CD4-positive, alpha-beta memory T cell (primary cell): Measurements from ENCODE around the gene ADCY9. TPM values are rescaled to one million over a fixed set of nuclear protein-coding genes. Genes with fewer than 3 reads are reported as not detected.
"Not testable (repeated sequence)": the region's sequence is repeated elsewhere in the genome, so short reads cannot be mapped to it uniquely, and the experiment has no call there.

Source experiments
- CTCF ChIA-PET: fragments of 350-600 bp; sonication (Branson Sonifier 250); formaldehyde crosslinking; loops from one replicate; lab custom pipeline; 2021; ENCODE audit warnings: inconsistent platforms; ENCODE audit not compliant: partially characterized antibody; lab: Charles Lee
- POLR2A ChIA-PET: fragments of 350-600 bp; sonication (Branson Sonifier 250); formaldehyde crosslinking; loops from one replicate; lab custom pipeline; 2021; ENCODE audit not compliant: partially characterized antibody; lab: Charles Lee
- DNase-seq, 5 donors: peaks; one replicate each; pipeline versions ENCODE4 v3.0.0 to v3.0.0-alpha.2; 2020 to 2022; ENCODE audit warnings: mixed read lengths in 1 of 5
- H3K27ac ChIP-seq: one replicate; pipeline ENCODE4 v1.7.0; 2013; ENCODE audit warnings: low read depth, low read length
- H3K27me3 ChIP-seq: 2 replicates; pipeline ENCODE4 v1.7.0; 2013; ENCODE audit warnings: mild to moderate bottlenecking, low read length, moderate library complexity; ENCODE audit not compliant: insufficient read depth
- H3K36me3 ChIP-seq: 2 replicates; pipeline ENCODE4 v1.7.0; 2013; ENCODE audit warnings: mild to moderate bottlenecking, low read length, moderate library complexity; ENCODE audit not compliant: insufficient read depth
- H3K4me1 ChIP-seq: 2 replicates; pipeline ENCODE4 v1.7.0; 2013; ENCODE audit warnings: mild to moderate bottlenecking, low read length, moderate library complexity; ENCODE audit not compliant: insufficient read depth
- H3K4me3 ChIP-seq, 2 donors: one replicate each; pipeline ENCODE4 v1.7.0; 2013; ENCODE audit warnings: low read length in 2 of 2, mild to moderate bottlenecking in 1 of 2
- H3K9me3 ChIP-seq, 2 donors: one replicate each; pipeline ENCODE4 v1.7.0; 2013; ENCODE audit warnings: low read length in 2 of 2, control low read depth in 1 of 2; ENCODE audit not compliant: control insufficient read depth in 1 of 2
- H3K27ac Mint-ChIP-seq, 7 donors: one replicate each; pipeline ENCODE4 v1.8.0; 2020 to 2021; ENCODE audit warnings: mixed read lengths in 7 of 7, mild to moderate bottlenecking in 6 of 7, inconsistent platforms in 3 of 7, moderate library complexity in 3 of 7
- H3K27me3 Mint-ChIP-seq, 2 donors: one replicate each; pipeline ENCODE4 v1.8.0; 2020 to 2021; ENCODE audit warnings: mixed read lengths in 2 of 2
- H3K36me3 Mint-ChIP-seq, 2 donors: one replicate each; pipeline ENCODE4 v1.8.0; 2020 to 2021; ENCODE audit warnings: mixed read lengths in 2 of 2, inconsistent platforms in 1 of 2, mild to moderate bottlenecking in 1 of 2
- H3K4me1 Mint-ChIP-seq, 4 donors: one replicate each; pipeline ENCODE4 v1.8.0; 2020 to 2021; ENCODE audit warnings: mixed read lengths in 4 of 4, mild to moderate bottlenecking in 1 of 4
- H3K4me3 Mint-ChIP-seq, 8 donors: one replicate each; pipeline ENCODE4 v1.8.0; 2020 to 2021; ENCODE audit warnings: mixed read lengths in 8 of 8, mild to moderate bottlenecking in 7 of 8, moderate library complexity in 6 of 8, inconsistent platforms in 3 of 8
- H3K9me3 Mint-ChIP-seq, 8 donors: one replicate each; pipeline ENCODE4 v1.8.0; 2020 to 2021; ENCODE audit warnings: mixed read lengths in 8 of 8, mild to moderate bottlenecking in 5 of 8, inconsistent platforms in 3 of 8, moderate library complexity in 1 of 8
- intact Hi-C: fragments of 100-400 bp; cut with micrococcal nuclease; formaldehyde crosslinking; loops from one replicate; pipeline ENCODE4 v1.15.1; 2023
- polyA plus RNA-seq, 2 donors: library from polyadenylated mRNA; unstranded; fragments of 300-500 nt; fragmentation: Illumina TruSeq; gene quantifications; one replicate each; pipeline ENCODE4 v1.2.3, GENCODE V29; 2021
- total RNA-seq, 2 experiments: library from RNA; stranded (reverse); gene quantifications; one replicate each; pipeline ENCODE4 v1.2.3, GENCODE V29; 2021

The ADCY9 gene
- total and polyA plus RNA-seq, 4 experiments from 2014 or later: 0.26 to 8.1 (median 4.5) TPM

- Histone ChIP-seq H3K27ac (peak overlapping the region; percentile 39), H3K9me3 (no peaks in the 10 kb centered on the region), H3K4me3 (no peak overlapping the region), H3K27me3 (no peaks in the 10 kb centered on the region), H3K4me1 (peaks cover 25% of the 10 kb centered on the region), H3K36me3 (no peaks in the 10 kb centered on the region)
- intact Hi-C loops: loop anchor here (2.0 to 10.0 kb wide), 2 partner anchors 24 to 152 kb away; partner anchors contain the start of gene ADCY9
- Mint-ChIP-seq H3K4me3 (peak overlapping the region; percentile 23 to 81 (median 55)), H3K27ac (peak overlapping the region; percentile 86 to 97 (median 96)), H3K4me1 (peaks cover 13 to 35% (median 21%) of the 10 kb centered on the region in 4 donors), H3K9me3 (peaks cover 0 to 3% (median 0%) of the 10 kb centered on the region in 8 donors), H3K36me3 (peaks cover 7 to 20% of the 10 kb centered on the region in 2 donors), H3K27me3 (no peaks in the 10 kb centered on the region)
- DNase-seq: peak; percentile 56 to 85 (median 65)
- CTCF ChIA-PET: interaction anchor here (1.4 kb wide), 1 partner anchor 291 kb away, joined by 4 read pairs; no protein-coding TSS in a partner anchor
- POLR2A ChIA-PET: interaction anchor here (0.6 to 1.9 kb wide), 8 partner anchors 43 to 310 kb away, joined by 3 to 9 read pairs (median 3); partner anchors contain the start of genes ADCY9, TFAP4 and TRAP1
Observed at GRCh38 chr16:3963203-3963602, 153.0 kb downstream of the ADCY9 start.

GRCh38 chr16:3961449-3961849, 154.8 kb downstream of the ADCY9 start:
- Histone ChIP-seq H3K4me3 (peak overlapping the region in 1 of 2 donors; percentile 32), H3K4me1 (peaks cover 25% of the 10 kb centered on the region), H3K27ac (no peak overlapping the region), H3K9me3 (no peaks in the 10 kb centered on the region), H3K36me3 (no peaks in the 10 kb centered on the region), H3K27me3 (no peaks in the 10 kb centered on the region)
- CTCF ChIA-PET: interaction anchor here (0.9 kb wide), 1 partner anchor 293 kb away, joined by 3 read pairs; no protein-coding TSS in a partner anchor
- Mint-ChIP-seq H3K36me3 (peaks cover 4 to 15% of the 10 kb centered on the region in 2 donors), H3K27ac (peak overlapping the region; percentile 53 to 97 (median 93)), H3K4me1 (peaks cover 13 to 35% (median 21%) of the 10 kb centered on the region in 4 donors), H3K27me3 (peaks cover 7 to 8% of the 10 kb centered on the region in 2 donors), H3K9me3 (peaks cover 0 to 3% (median 0%) of the 10 kb centered on the region in 8 donors), H3K4me3 (peak overlapping the region in 4 of 8 donors; percentile 89 to 94 (median 91))
- POLR2A ChIA-PET: interaction anchor here (0.5 kb wide), 1 partner anchor 497 kb away, joined by 3 read pairs; no protein-coding TSS in a partner anchor
- no peak for DNase-seq
- intact Hi-C loops: loop anchor here (10.0 kb wide), 1 partner anchor 153 kb away; the partner anchor contains the start of gene ADCY9

DNA sequence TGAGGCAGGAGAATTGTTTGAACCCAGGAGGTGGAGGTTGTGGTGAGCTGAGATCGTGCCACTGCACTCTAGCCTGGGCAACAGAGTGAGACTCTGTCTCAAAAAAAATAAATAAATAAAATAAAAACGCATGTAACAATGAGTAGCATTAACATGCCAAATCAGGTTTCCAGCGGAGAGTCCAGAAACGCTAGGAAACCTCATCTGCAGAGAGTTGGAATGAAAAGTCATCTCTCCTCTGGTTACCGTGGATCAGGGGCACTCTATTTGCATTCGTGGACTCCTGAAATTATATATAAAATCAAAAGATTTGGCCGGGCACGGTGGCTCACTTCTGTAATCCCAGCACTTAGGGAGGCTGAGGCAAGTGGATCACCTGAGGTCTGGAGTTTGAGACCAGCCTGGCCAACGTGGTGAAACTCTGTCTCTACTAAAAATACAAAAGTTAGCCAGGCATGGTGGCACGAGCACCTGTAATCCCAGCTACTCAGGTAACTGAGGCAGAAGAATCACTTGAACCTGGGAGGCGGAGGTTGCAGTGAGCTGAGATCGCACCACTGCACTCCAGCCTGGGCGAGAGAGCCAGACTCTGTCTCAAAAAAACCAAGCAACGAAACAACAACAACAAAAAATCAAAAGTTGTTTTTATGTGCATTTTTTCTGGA, 156.2 kb downstream of the ADCY9 start:
- peak overlapping the region; percentile 83 to 94 (median 90) for H3K4me3 Mint-ChIP-seq
- not testable (repeated sequence) for H3K27ac ChIP-seq

GRCh38 chr16:3959148-3959547, 157.1 kb downstream of the ADCY9 start:
- H3K4me3 Mint-ChIP-seq: no peak overlapping the region

More for the DNA sequence above, 156.2 kb downstream of the ADCY9 start:
- POLR2A ChIA-PET, H3K27me3 ChIP-seq, H3K36me3 Mint-ChIP-seq, H3K9me3 ChIP-seq, DNase-seq, H3K4me3 ChIP-seq, H3K9me3 Mint-ChIP-seq, CTCF ChIA-PET, H3K36me3 ChIP-seq: not testable (repeated sequence)
- Mint-ChIP-seq H3K4me1 (peaks cover 13 to 35% (median 21%) of the 10 kb centered on the region in 4 donors), H3K27me3 (peaks cover 10% of the 10 kb centered on the region in 2 donors), H3K27ac (peak overlapping the region in 6 of 7 donors; percentile 52 to 97 (median 88))
- peaks cover 25% of the 10 kb centered on the region for H3K4me1 ChIP-seq
- intact Hi-C loops: loop anchor here (10.0 kb wide), 1 partner anchor 155 kb away; the partner anchor contains the start of gene ADCY9

DNA sequence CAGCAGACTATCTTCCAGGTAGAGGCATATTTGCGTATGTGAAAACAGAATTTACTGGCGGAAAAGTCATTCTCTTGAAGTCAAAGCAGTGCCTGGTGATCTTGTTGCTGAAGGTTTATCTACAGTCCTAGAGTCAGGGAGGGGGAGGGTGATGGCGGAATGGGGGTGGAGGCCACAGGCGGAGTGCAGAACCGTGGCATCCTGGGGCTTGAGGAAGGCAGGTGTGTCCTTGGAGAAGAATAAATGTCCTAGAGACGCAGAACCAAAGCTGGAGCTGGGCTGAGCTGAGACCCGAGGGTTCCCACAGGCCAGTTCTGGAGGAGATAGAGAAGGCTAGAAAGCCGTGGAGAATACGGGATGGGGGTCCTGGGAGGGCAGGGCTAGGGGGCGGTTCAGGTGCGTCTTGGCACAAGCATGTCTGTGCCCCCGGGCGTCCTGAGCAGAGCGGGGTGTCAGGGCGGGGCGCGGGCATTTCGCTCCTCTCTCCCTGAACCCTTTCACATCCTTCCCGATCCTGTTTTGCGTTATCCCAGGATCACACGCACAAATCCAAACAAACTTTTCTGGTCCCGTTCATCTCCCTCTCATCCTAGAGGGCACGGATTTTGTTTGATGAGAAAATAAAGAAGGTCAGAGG, 158.8 kb downstream of the ADCY9 start:
- DNase-seq: no peak
- Histone ChIP-seq H3K27ac (no peak overlapping the region), H3K4me1 (peaks cover 12% of the 10 kb centered on the region), H3K4me3 (no peak overlapping the region), H3K36me3 (no peaks in the 10 kb centered on the region), H3K27me3 (no peaks in the 10 kb centered on the region), H3K9me3 (no peaks in the 10 kb centered on the region)
- no peaks in the 10 kb centered on the region for H3K9me3 Mint-ChIP-seq
- POLR2A ChIA-PET: no interaction called here
- H3K27ac Mint-ChIP-seq: peak overlapping the region in 2 of 7 donors; percentile 41 to 42
- H3K4me1 Mint-ChIP-seq: peaks cover 3 to 18% (median 9%) of the 10 kb centered on the region in 4 donors
- H3K36me3 Mint-ChIP-seq: no peaks in the 10 kb centered on the region
- CTCF ChIA-PET: no interaction called here
- intact Hi-C loops: no loop called here
- peak overlapping the region in 1 of 8 donors; percentile 20 for H3K4me3 Mint-ChIP-seq
- H3K27me3 Mint-ChIP-seq: peaks cover 17 to 18% of the 10 kb centered on the region in 2 donors

More at GRCh38 chr16:3959148-3959547, 157.1 kb downstream of the ADCY9 start:
- no peaks in the 10 kb centered on the region for H3K9me3 Mint-ChIP-seq
- peaks cover 13 to 35% (median 21%) of the 10 kb centered on the region in 4 donors for H3K4me1 Mint-ChIP-seq
- no peaks in the 10 kb centered on the region for H3K27me3 ChIP-seq
- H3K27ac Mint-ChIP-seq: no peak overlapping the region
- DNase-seq: no peak
- no peak overlapping the region for H3K4me3 ChIP-seq
- no peaks in the 10 kb centered on the region for H3K9me3 ChIP-seq
- no peaks in the 10 kb centered on the region for H3K36me3 ChIP-seq
- POLR2A ChIA-PET: no interaction called here
- H3K27ac ChIP-seq: no peak overlapping the region
- H3K4me1 ChIP-seq: peaks cover 25% of the 10 kb centered on the region
- CTCF ChIA-PET: no interaction called here
- peaks cover 0 to 4% of the 10 kb centered on the region in 2 donors for H3K36me3 Mint-ChIP-seq
- intact Hi-C loops: no loop called here
- peaks cover 16 to 17% of the 10 kb centered on the region in 2 donors for H3K27me3 Mint-ChIP-seq

- H3K4me1 Mint-ChIP-seq: peaks cover 0 to 3% (median 0%) of the 10 kb centered on the region in 4 donors
- peaks cover 22 to 26% of the 10 kb centered on the region in 2 donors for H3K27me3 Mint-ChIP-seq
- ChIA-PET POLR2A (no interaction called here), CTCF (no interaction called here)
- no peak overlapping the region for H3K27ac Mint-ChIP-seq
- H3K9me3 ChIP-seq: no peaks in the 10 kb centered on the region
- H3K36me3 ChIP-seq: no peaks in the 10 kb centered on the region
- H3K4me3 ChIP-seq: no peak overlapping the region
- H3K4me3 Mint-ChIP-seq: no peak overlapping the region
- no peaks in the 10 kb centered on the region for H3K27me3 ChIP-seq
- H3K27ac ChIP-seq: no peak overlapping the region
- DNase-seq: no peak
- no peaks in the 10 kb centered on the region for H3K36me3 Mint-ChIP-seq
- intact Hi-C loops: no loop called here
- no peaks in the 10 kb centered on the region for H3K4me1 ChIP-seq
- no peaks in the 10 kb centered on the region for H3K9me3 Mint-ChIP-seq
Observed at GRCh38 chr16:3954411-3954921, 161.8 kb downstream of the ADCY9 start.
